Chondrocyte (in vitro differentiated cells): Measurements from ENCODE around the gene ABCE1. TPM values are rescaled to one million over a fixed set of nuclear protein-coding genes. Genes with fewer than 3 reads are reported as not detected.

Experiments used
- DNase-seq: peaks from one replicate; pipeline ENCODE4 v3.0.0; 2021; ENCODE audit warnings: mixed read lengths, low spot score
- H3K27ac Mint-ChIP-seq: one replicate; pipeline ENCODE4 v1.8.0; 2021; ENCODE audit warnings: mild to moderate bottlenecking, moderate library complexity, mixed read lengths; ENCODE audit not compliant: unreplicated experiment
- H3K27me3 Mint-ChIP-seq: 2 replicates; pipeline ENCODE4 v1.8.0; 2021; ENCODE audit warnings: low read depth, mixed read lengths
- H3K36me3 Mint-ChIP-seq: 2 replicates; pipeline ENCODE4 v1.8.0; 2021; ENCODE audit warnings: low read depth, mixed read lengths
- H3K4me1 Mint-ChIP-seq: 2 replicates; pipeline ENCODE4 v1.8.0; 2021; ENCODE audit warnings: low read depth, mild to moderate bottlenecking, mixed read lengths
- H3K4me3 Mint-ChIP-seq: one replicate; pipeline ENCODE4 v1.8.0; 2021; ENCODE audit warnings: mild to moderate bottlenecking, moderate library complexity, mixed read lengths; ENCODE audit not compliant: unreplicated experiment
- H3K9me3 Mint-ChIP-seq: 2 replicates; pipeline ENCODE4 v1.8.0; 2021; ENCODE audit warnings: low read depth, mixed read lengths
- total RNA-seq: library from RNA; stranded (reverse); gene quantifications from 3 replicates; pipeline ENCODE4 v1.2.1, GENCODE V29; 2021
- TF ChIP-seq, protein P1 (sequence below): fragments of 200-600 bp; sonication (generic); IDR thresholded peaks from 2 replicates; pipeline ENCODE4 v1.5.0; 2021; ENCODE audit warnings: antibody characterized with exemption, mild to moderate bottlenecking, moderate library complexity

The ABCE1 gene
- total RNA-seq, 1 donor from 2014 or later = 48.8 TPM

DNA sequence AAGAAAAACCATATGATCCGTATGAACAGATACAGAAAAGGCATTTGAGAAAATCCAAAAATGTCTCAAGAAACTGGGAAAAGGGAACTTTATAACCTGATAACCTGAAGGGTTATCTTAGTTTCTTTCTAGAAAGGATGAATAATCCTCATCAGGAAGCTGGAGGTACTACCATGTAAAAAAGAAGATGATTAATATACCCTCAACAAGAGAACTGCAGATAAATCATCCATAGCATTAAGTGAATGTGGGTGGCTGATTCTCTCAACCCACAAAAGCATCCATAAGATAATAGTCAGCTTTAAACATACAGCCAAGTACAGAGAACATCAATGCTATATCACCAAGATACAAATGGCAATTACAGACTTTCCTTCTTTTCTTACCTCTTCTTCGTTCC lies 26.6 kb upstream of the ABCE1 start:
- Mint-ChIP-seq H3K9me3 (peaks cover 3% of the 10 kb centered on the region), H3K4me3 (no peak overlapping the region), H3K4me1 (peaks cover 10% of the 10 kb centered on the region), H3K36me3 (peaks cover 6% of the 10 kb centered on the region), H3K27me3 (no peaks in the 10 kb centered on the region), H3K27ac (no peak overlapping the region)
- DNase-seq = no peak
- TF ChIP-seq, protein P1, sequence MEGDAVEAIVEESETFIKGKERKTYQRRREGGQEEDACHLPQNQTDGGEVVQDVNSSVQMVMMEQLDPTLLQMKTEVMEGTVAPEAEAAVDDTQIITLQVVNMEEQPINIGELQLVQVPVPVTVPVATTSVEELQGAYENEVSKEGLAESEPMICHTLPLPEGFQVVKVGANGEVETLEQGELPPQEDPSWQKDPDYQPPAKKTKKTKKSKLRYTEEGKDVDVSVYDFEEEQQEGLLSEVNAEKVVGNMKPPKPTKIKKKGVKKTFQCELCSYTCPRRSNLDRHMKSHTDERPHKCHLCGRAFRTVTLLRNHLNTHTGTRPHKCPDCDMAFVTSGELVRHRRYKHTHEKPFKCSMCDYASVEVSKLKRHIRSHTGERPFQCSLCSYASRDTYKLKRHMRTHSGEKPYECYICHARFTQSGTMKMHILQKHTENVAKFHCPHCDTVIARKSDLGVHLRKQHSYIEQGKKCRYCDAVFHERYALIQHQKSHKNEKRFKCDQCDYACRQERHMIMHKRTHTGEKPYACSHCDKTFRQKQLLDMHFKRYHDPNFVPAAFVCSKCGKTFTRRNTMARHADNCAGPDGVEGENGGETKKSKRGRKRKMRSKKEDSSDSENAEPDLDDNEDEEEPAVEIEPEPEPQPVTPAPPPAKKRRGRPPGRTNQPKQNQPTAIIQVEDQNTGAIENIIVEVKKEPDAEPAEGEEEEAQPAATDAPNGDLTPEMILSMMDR = no peak

DNA sequence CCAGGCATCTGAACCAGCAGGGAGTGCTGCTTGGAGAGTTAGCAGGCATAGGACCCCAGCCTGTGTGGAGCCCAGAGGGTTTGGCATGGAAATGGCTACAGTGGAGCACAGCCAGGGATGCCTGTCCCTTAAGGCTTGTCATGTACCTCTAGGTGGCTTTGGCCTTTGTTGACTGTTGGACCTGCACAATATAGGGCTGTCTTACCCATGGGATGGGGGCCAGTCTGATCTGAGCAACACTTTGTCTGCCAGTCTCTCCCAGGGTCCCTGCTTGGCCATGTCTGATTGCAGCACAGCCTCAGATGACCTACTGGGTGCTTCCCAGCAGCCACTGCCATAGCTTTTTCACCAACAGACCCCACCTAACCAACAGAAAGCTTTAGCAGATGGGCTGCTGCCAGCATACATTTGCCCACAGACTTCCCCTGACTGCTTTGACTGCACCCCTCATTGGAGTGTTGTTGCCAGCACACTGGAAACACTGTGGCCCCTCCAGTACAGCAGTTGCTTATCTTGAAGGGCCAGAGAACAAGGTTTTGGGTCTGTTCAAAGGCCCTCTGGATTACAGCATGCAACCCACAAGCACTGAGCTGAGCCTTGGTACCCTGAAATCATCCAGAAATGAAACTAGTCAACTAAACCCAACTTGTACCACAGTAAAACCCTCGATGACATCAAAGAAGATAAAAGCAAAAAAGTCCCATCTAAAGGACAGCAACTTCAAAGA lies 22.2 kb upstream of the ABCE1 start:
- DNase-seq = no peak
- Mint-ChIP-seq H3K36me3 (peaks cover 31% of the 10 kb centered on the region), H3K9me3 (peaks cover 14% of the 10 kb centered on the region), H3K4me3 (no peak overlapping the region), H3K27ac (peak overlapping the region; percentile 81), H3K4me1 (peaks cover 16% of the 10 kb centered on the region), H3K27me3 (no peaks in the 10 kb centered on the region)
- TF ChIP-seq, protein P1 = no peak

DNA sequence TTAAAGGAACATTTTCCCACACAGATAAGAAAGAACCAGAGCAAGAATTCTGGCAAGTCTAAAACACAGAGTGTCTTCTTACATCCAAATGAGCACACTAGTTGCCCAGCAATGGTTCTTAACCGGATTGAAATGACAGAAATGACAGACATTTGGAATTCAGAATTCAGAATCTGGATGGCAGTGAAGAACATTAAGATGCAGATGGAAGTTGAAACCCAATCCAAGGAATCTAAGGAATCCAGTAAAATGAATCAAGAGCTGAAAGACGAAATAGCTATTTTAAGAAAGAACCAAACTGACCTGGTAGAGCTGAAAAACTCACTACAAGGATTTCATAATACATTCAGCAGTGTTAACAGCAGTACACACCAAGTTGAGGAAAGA lies 21.6 kb upstream of the ABCE1 start:
- Mint-ChIP-seq H3K9me3 (peaks cover 14% of the 10 kb centered on the region), H3K36me3 (peaks cover 30% of the 10 kb centered on the region), H3K4me3 (no peak overlapping the region), H3K27me3 (no peaks in the 10 kb centered on the region), H3K4me1 (peaks cover 16% of the 10 kb centered on the region), H3K27ac (peak overlapping the region; percentile 81)
- TF ChIP-seq, protein P1 = no peak
- DNase-seq = no peak

DNA sequence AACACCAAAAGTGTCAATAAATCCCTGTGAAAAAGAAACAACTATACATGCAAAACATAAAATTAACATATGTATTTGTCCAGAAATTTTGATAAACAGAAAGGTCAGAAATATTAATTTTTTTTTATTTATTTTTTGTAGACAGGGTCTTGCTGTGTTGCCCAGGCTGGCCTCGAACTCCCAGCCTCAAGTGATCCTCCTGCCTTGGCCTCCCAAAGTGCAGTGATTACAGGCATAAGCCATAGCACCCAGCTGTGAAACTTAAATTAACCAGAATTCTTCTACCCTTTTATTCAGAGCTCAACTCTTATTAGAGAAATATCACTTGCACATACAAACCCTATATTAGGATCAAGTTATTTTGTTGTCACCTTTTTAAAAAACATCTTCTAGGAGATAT lies 16.4 kb upstream of the ABCE1 start:
- Mint-ChIP-seq H3K27me3 (no peaks in the 10 kb centered on the region), H3K27ac (no peak overlapping the region), H3K4me1 (peaks cover 19% of the 10 kb centered on the region), H3K4me3 (no peak overlapping the region), H3K36me3 (peaks cover 28% of the 10 kb centered on the region), H3K9me3 (peaks cover 10% of the 10 kb centered on the region)
- TF ChIP-seq, protein P1 = no peak
- DNase-seq = no peak

DNA sequence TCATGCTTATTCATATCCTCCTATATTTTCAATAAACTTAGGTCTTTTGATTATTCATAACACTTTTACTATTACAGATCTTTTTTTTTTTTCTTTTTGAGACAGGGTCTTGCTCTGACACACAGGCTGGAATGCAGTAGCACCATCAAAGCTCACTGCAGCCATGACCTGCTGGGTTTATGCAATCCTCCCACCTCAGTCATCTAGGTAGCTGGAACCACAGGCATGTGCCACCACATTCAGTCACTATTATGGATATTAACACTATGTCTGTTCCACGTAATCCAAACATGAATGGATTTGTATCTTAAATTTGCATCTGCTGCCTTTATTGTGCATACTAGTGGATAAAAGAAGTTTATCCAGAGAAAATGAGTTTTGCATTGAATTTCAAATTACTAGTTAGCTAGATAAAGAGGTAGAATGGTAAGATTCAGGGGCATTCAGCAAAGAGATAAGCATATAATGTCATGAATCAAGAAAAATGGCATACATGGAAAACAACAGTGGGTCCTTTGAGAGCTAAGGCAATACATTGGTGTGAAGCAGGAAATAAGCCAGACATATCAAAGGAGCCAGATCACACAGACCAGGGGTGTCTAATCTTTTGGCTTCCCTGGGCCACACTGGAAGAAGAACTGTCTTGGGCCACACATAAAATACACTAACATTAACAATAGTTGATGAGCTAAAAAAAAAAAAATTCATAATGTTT lies 14.1 kb upstream of the ABCE1 start:
- H3K9me3 Mint-ChIP-seq = no peaks in the 10 kb centered on the region
- DNase-seq = no peak
- peaks cover 19% of the 10 kb centered on the region for H3K36me3 Mint-ChIP-seq
- no peak overlapping the region for H3K4me3 Mint-ChIP-seq
- peaks cover 12% of the 10 kb centered on the region for H3K4me1 Mint-ChIP-seq
- no peaks in the 10 kb centered on the region for H3K27me3 Mint-ChIP-seq
- TF ChIP-seq, protein P1 = no peak
- peak overlapping the region; percentile 61 for H3K27ac Mint-ChIP-seq
